ENCODE data around the gene ANKRD42. TPM values are rescaled to one million over a fixed set of nuclear protein-coding genes. Genes with fewer than 3 reads are reported as not detected.

Gene ANKRD42
- 2.5 TPM for polyA plus RNA-seq (2012; ENCODE audit: low read depth, missing spikeins)

DNA sequence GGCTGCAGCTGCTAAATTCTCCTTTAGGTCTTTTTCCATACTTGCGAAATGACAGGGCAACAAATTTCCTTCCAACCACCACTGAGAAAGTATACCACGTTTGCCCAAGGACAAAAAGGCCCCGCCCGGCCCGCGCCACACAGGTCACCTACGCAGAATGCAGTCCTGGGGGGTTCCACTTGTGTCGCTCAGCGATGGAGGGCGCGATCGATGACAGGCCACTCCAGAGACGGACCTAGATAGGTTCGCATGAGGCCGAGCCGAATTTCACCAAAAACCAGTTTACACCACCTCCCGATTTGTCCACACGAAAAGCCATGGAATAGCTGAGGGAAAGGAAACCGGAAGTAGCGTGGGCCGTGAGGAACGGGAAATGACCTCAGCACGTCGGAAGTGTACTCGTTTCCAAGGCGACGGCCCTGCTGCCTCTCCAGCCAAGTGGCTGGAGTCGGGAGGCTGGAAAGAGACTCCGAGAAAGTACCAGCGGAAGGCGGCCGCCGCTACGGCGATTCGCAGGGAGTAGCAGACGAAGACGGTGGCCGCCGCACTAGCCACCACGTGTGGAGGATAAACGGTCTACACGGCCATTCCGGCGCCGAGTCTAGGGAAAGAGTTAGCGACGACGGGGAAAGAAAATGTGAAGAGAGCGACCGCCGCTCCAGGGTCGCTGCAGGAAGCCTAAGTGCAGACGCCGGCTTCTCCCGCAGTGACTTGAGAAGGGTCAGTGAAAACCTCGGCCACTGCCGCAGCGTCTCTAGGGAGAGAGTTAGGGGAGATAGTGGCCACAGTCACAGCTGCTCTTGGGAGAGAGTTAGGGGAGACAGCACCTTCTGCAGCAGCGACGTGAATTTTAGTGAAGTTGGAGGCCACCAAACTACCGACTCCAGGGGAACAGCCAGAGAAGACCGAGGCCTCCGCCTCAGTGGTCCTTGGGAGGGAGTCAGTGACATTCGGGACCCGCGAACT, at the start of gene ANKRD42:
Gene ANKRD42 (plus strand): TSS at position 398 of the 966 bp plus-strand sequence. CDS start 959 bp downstream, outside the sequence.
- TF ChIP-seq POLR2A (IDR thresholded peaks at IDR 0.05; ENCODE audit: low read depth, low read length) (peak; percentile 59), PAX5 (IDR thresholded peaks at IDR 0.05; ENCODE audit: insufficient read depth, low read length, severe bottlenecking) (no peak), POLR2AphosphoS5 (IDR thresholded peaks at IDR 0.05; ENCODE audit: low read depth, low read length) (0 out of 2 replicates have a peak, but pooled peaks have one; percentile 51), POU2F2 (IDR thresholded peaks at IDR 0.05; ENCODE audit: low read depth, low read length) (peak; percentile 53; the same call in 1 of the 2 replicates), TAF1 (IDR thresholded peaks at IDR 0.05; ENCODE audit: low read depth, low read length) (peak; percentile 80), SPI1 (IDR thresholded peaks at IDR 0.05; ENCODE audit: low read depth, low read length) (peak; percentile 54)
- peak; percentile 99 for FAIRE-seq
- peak; percentile 73 for DNase-seq (ENCODE audit: insufficient read length, low spot score)

GRCh38 chr11:83147895-83148294, 45.6 kb upstream of the ANKRD42 start:
- no peak for DNase-seq (ENCODE audit: insufficient read length, low spot score)
- no peak for TF ChIP-seq SPI1 (IDR thresholded peaks at IDR 0.05; ENCODE audit: low read depth, low read length)
- TF ChIP-seq POU2F2 (IDR thresholded peaks at IDR 0.05; ENCODE audit: low read depth, low read length): no peak
- TF ChIP-seq TAF1 (IDR thresholded peaks at IDR 0.05; ENCODE audit: low read depth, low read length): no peak
- TF ChIP-seq PAX5 (IDR thresholded peaks at IDR 0.05; ENCODE audit: insufficient read depth, low read length, severe bottlenecking): no peak
- TF ChIP-seq POLR2A (IDR thresholded peaks at IDR 0.05; ENCODE audit: low read depth, low read length): no peak
- TF ChIP-seq POLR2AphosphoS5 (IDR thresholded peaks at IDR 0.05; ENCODE audit: low read depth, low read length): no peak
- FAIRE-seq: no peak

DNA sequence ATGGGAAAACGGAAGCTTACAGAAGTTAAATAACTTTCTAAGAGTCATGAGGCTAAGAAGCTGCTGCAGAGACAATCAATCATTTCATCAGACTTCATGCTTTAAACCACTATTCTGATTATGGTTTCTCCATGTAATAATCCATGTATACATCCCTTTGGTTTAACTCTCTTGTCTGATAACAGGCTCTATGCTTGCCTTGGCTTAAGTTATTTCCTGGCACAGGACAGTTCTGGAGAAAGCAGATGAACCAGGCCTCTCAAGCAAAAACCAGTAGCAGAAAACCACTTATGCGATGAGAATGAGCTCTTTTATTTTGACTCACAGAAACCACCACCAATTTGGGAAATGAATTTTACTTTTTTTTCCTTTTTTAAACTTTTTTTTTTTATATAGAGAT, 43.1 kb upstream of the ANKRD42 start:
- FAIRE-seq (peak; percentile 28), DNase-seq (ENCODE audit: insufficient read length, low spot score) (no peak)
- TF ChIP-seq POLR2AphosphoS5 (IDR thresholded peaks at IDR 0.05; ENCODE audit: low read depth, low read length) (no peak), TAF1 (IDR thresholded peaks at IDR 0.05; ENCODE audit: low read depth, low read length) (no peak), POU2F2 (IDR thresholded peaks at IDR 0.05; ENCODE audit: low read depth, low read length) (no peak), SPI1 (IDR thresholded peaks at IDR 0.05; ENCODE audit: low read depth, low read length) (no peak), PAX5 (IDR thresholded peaks at IDR 0.05; ENCODE audit: insufficient read depth, low read length, severe bottlenecking) (no peak), POLR2A (IDR thresholded peaks at IDR 0.05; ENCODE audit: low read depth, low read length) (no peak)

DNA sequence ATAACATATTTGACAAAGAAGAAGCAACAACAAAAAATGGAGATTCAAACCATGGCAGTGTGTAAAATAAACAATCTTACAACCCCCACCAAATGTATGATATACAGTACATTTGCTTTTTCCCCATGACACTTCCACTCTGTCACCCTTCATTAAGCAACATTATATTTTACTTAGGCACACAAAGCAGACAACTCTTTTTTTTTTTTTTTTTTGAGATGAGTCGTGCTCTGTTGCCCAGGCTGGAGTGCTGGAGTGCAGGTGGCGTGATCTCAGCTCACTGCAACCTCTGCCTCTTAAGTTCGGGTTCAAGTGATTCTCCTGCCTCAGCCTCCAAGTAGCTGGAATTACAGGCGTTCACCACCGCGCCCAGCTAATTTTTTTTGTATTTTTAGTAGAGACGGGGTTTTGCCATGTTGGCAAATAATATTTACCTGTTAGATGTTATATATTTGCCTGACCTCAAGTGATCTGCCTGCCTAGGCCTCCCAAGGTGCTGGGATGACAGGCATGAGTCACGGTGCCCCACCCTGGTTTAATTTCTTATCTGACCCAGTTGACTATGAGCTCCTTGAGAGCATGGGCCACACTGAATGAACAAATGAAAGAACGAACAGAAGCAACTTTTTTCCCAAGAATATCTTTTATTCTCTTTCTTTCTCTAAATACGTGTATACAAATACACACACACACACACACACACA, 42.1 kb upstream of the ANKRD42 start:
- TF ChIP-seq TAF1 (IDR thresholded peaks at IDR 0.05; ENCODE audit: low read depth, low read length): no peak
- TF ChIP-seq POU2F2 (IDR thresholded peaks at IDR 0.05; ENCODE audit: low read depth, low read length): no peak
- TF ChIP-seq POLR2A (IDR thresholded peaks at IDR 0.05; ENCODE audit: low read depth, low read length): no peak
- TF ChIP-seq PAX5 (IDR thresholded peaks at IDR 0.05; ENCODE audit: insufficient read depth, low read length, severe bottlenecking): no peak
- TF ChIP-seq POLR2AphosphoS5 (IDR thresholded peaks at IDR 0.05; ENCODE audit: low read depth, low read length): no peak
- TF ChIP-seq SPI1 (IDR thresholded peaks at IDR 0.05; ENCODE audit: low read depth, low read length): no peak
- no peak for DNase-seq (ENCODE audit: insufficient read length, low spot score)
- no peak for FAIRE-seq

DNA sequence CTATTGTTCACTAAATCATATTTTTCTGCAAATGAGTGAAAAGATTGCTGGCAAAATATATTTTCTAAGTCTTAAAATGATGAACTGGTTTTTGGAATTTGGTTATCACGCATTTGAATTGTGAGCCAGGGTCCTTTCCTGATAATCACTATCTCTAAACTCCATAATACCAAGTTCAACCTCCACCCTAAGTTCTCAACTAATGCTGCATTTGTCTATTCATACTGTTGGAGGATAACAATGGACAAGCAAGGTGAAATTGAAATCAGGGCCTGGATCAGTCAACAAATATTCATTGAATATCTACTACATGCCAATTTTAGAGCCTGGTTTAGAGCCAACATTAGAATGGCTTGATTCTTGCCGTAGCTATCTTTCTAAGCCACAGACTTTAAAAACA, 41.2 kb upstream of the ANKRD42 start:
- FAIRE-seq: no peak
- DNase-seq (ENCODE audit: insufficient read length, low spot score): no peak
- TF ChIP-seq SPI1 (IDR thresholded peaks at IDR 0.05; ENCODE audit: low read depth, low read length) (no peak), POLR2AphosphoS5 (IDR thresholded peaks at IDR 0.05; ENCODE audit: low read depth, low read length) (no peak), POLR2A (IDR thresholded peaks at IDR 0.05; ENCODE audit: low read depth, low read length) (no peak), TAF1 (IDR thresholded peaks at IDR 0.05; ENCODE audit: low read depth, low read length) (no peak), PAX5 (IDR thresholded peaks at IDR 0.05; ENCODE audit: insufficient read depth, low read length, severe bottlenecking) (no peak)

DNA sequence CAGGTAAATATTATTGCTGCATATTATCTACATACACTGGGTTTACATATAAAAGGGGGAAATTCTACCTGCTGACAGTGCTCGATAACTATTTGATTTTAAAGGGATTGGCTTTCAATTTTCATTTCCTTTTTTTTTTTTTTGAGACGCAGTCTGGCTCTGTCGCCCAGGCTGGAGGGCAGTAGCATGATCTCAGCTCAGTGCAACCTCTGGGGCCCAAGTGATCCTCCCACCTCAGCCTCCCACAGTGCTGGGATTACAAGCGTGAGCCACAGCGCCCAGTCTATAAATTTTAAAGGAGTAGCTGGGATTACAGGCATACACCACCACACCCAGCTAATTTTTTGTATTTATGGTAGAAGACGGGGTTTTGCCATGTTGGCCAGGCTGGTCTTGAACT, 39.7 kb upstream of the ANKRD42 start:
- no peak for TF ChIP-seq PAX5 (IDR thresholded peaks at IDR 0.05; ENCODE audit: insufficient read depth, low read length, severe bottlenecking)
- peak; percentile 21; the same call in 1 of the 2 replicates for TF ChIP-seq SPI1 (IDR thresholded peaks at IDR 0.05; ENCODE audit: low read depth, low read length)
- DNase-seq (ENCODE audit: insufficient read length, low spot score) (no peak), FAIRE-seq (no peak)

- peak; percentile 98 for FAIRE-seq
- DNase-seq (ENCODE audit: insufficient read length, low spot score): peak; percentile 80
- TF ChIP-seq POLR2A (IDR thresholded peaks at IDR 0.05; ENCODE audit: low read depth, low read length): no peak
- no peak for TF ChIP-seq PAX5 (IDR thresholded peaks at IDR 0.05; ENCODE audit: insufficient read depth, low read length, severe bottlenecking)
- no peak for TF ChIP-seq TAF1 (IDR thresholded peaks at IDR 0.05; ENCODE audit: low read depth, low read length)
- 0 out of 2 replicates have a peak, but pooled peaks have one; percentile 8 for TF ChIP-seq POU2F2 (IDR thresholded peaks at IDR 0.05; ENCODE audit: low read depth, low read length)
Measured at GRCh38 chr11:83156144-83156995, 37.1 kb upstream of the ANKRD42 start.

- DNase-seq (ENCODE audit: insufficient read length, low spot score): no peak
- TF ChIP-seq POLR2AphosphoS5 (IDR thresholded peaks at IDR 0.05; ENCODE audit: low read depth, low read length) (peak; percentile 97), POLR2A (IDR thresholded peaks at IDR 0.05; ENCODE audit: low read depth, low read length) (peak; percentile 95), TAF1 (IDR thresholded peaks at IDR 0.05; ENCODE audit: low read depth, low read length) (peak; percentile 95), PAX5 (IDR thresholded peaks at IDR 0.05; ENCODE audit: insufficient read depth, low read length, severe bottlenecking) (no peak), SPI1 (IDR thresholded peaks at IDR 0.05; ENCODE audit: low read depth, low read length) (no peak), POU2F2 (IDR thresholded peaks at IDR 0.05; ENCODE audit: low read depth, low read length) (peak; percentile 77)
- FAIRE-seq: peak; percentile 45
Measured at GRCh38 chr11:83156996-83157593, 36.4 kb upstream of the ANKRD42 start, which contains the start of gene PCF11. Gene PCF11, plus strand, starts transcription at chr11:83157131. Its CDS starts 309 bp downstream, at chr11:83157440.

Measured in GM12891 (cell line).